ENCODE data around the gene SULF2. TPM values are rescaled to one million over a fixed set of nuclear protein-coding genes. Genes with fewer than 3 reads are reported as not detected.

Gene SULF2
- total RNA-seq, 1 donor from 2014 or later = 40.4 TPM

DNA sequence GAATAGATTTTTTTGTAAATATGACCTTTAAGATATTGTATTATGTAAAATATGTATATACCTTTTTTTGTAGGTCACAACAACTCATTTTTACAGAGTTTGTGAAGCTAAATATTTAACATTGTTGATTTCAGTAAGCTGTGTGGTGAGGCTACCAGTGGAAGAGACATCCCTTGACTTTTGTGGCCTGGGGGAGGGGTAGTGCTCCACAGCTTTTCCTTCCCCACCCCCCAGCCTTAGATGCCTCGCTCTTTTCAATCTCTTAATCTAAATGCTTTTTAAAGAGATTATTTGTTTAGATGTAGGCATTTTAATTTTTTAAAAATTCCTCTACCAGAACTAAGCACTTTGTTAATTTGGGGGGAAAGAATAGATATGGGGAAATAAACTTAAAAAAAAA lies 130.9 kb downstream of the SULF2 start:
- TF ChIP-seq, protein P1, sequence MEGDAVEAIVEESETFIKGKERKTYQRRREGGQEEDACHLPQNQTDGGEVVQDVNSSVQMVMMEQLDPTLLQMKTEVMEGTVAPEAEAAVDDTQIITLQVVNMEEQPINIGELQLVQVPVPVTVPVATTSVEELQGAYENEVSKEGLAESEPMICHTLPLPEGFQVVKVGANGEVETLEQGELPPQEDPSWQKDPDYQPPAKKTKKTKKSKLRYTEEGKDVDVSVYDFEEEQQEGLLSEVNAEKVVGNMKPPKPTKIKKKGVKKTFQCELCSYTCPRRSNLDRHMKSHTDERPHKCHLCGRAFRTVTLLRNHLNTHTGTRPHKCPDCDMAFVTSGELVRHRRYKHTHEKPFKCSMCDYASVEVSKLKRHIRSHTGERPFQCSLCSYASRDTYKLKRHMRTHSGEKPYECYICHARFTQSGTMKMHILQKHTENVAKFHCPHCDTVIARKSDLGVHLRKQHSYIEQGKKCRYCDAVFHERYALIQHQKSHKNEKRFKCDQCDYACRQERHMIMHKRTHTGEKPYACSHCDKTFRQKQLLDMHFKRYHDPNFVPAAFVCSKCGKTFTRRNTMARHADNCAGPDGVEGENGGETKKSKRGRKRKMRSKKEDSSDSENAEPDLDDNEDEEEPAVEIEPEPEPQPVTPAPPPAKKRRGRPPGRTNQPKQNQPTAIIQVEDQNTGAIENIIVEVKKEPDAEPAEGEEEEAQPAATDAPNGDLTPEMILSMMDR (IDR thresholded peaks at IDR 0.05) = no peak
- Mint-ChIP-seq H3K9me3 (ENCODE audit: unreplicated experiment) (no peaks in the 10 kb centered on the region), H3K4me1 (ENCODE audit: unreplicated experiment) (no peaks in the 10 kb centered on the region), H3K4me3 (ENCODE audit: unreplicated experiment) (no peak overlapping the region), H3K27ac (ENCODE audit: unreplicated experiment) (no peak overlapping the region), H3K27me3 (ENCODE audit: unreplicated experiment) (no peaks in the 10 kb centered on the region), H3K36me3 (ENCODE audit: unreplicated experiment) (peaks cover 50% of the 10 kb centered on the region)
- DNase-seq (ENCODE audit: extremely low spot score, unreplicated experiment) = no peak

DNA sequence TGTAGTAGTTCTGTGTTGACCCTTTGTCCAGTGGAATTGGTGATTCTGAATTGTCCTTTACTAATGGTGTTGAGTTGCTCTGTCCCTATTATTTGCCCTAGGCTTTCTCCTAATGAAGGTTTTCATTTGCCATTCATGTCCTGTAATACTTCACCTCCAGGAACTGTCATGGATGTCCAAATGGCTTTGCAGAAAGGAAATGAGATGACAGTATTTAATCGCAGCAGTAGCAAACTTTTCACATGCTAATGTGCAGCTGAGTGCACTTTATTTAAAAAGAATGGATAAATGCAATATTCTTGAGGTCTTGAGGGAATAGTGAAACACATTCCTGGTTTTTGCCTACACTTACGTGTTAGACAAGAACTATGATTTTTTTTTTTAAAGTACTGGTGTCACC lies 131.4 kb downstream of the SULF2 start:
- TF ChIP-seq, protein P1 (IDR thresholded peaks at IDR 0.05) = no peak
- no peaks in the 10 kb centered on the region for H3K4me1 Mint-ChIP-seq (ENCODE audit: unreplicated experiment)
- no peak overlapping the region for H3K27ac Mint-ChIP-seq (ENCODE audit: unreplicated experiment)
- H3K36me3 Mint-ChIP-seq (ENCODE audit: unreplicated experiment) = peaks cover 55% of the 10 kb centered on the region
- no peaks in the 10 kb centered on the region for H3K9me3 Mint-ChIP-seq (ENCODE audit: unreplicated experiment)
- no peak overlapping the region for H3K4me3 Mint-ChIP-seq (ENCODE audit: unreplicated experiment)
- no peaks in the 10 kb centered on the region for H3K27me3 Mint-ChIP-seq (ENCODE audit: unreplicated experiment)
- no peak for DNase-seq (ENCODE audit: extremely low spot score, unreplicated experiment)

DNA sequence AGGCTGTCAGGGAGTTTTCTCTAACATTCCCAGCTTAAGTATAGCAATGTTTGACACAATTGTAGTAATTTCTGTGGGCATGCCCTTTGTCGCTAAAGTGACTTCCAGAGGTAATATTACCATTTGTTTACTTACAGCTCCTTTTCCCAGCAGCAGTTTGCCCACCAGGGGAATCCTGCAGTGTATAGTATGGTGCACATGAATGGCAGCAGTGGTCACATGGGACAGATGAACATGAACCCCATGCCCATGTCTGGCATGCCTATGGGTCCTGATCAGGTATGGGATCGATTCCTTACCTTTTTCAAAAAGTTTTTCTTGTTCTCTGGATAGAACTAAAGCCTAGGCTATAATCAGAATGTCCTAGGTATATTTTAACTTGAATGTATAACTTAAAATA lies 132.5 kb downstream of the SULF2 start:
- Mint-ChIP-seq H3K9me3 (ENCODE audit: unreplicated experiment) (no peaks in the 10 kb centered on the region), H3K27me3 (ENCODE audit: unreplicated experiment) (no peaks in the 10 kb centered on the region), H3K4me3 (ENCODE audit: unreplicated experiment) (no peak overlapping the region), H3K4me1 (ENCODE audit: unreplicated experiment) (no peaks in the 10 kb centered on the region), H3K36me3 (ENCODE audit: unreplicated experiment) (peaks cover 55% of the 10 kb centered on the region), H3K27ac (ENCODE audit: unreplicated experiment) (no peak overlapping the region)
- no peak for DNase-seq (ENCODE audit: extremely low spot score, unreplicated experiment)
- TF ChIP-seq, protein P1 (IDR thresholded peaks at IDR 0.05) = no peak

DNA sequence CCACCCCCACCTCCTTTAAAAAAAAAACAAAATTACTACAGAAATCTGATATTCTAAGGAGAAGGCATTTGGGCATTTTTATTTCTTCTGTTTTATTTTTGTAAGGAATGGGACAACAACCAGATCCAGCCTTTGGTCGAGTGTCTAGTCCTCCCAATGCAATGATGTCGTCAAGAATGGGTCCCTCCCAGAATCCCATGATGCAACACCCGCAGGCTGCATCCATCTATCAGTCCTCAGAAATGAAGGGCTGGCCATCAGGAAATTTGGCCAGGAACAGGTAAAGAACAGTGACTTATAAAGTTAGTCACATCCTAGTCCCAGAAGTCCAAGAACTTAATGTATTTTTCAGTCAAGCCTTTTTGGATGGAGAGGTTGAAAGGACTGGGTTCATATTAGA lies 133.0 kb downstream of the SULF2 start:
- no peak overlapping the region for H3K27ac Mint-ChIP-seq (ENCODE audit: unreplicated experiment)
- H3K36me3 Mint-ChIP-seq (ENCODE audit: unreplicated experiment) = peaks cover 56% of the 10 kb centered on the region
- TF ChIP-seq, protein P1 (IDR thresholded peaks at IDR 0.05) = no peak
- H3K4me3 Mint-ChIP-seq (ENCODE audit: unreplicated experiment) = no peak overlapping the region
- H3K9me3 Mint-ChIP-seq (ENCODE audit: unreplicated experiment) = no peaks in the 10 kb centered on the region
- no peaks in the 10 kb centered on the region for H3K27me3 Mint-ChIP-seq (ENCODE audit: unreplicated experiment)
- DNase-seq (ENCODE audit: extremely low spot score, unreplicated experiment) = no peak
- no peaks in the 10 kb centered on the region for H3K4me1 Mint-ChIP-seq (ENCODE audit: unreplicated experiment)

DNA sequence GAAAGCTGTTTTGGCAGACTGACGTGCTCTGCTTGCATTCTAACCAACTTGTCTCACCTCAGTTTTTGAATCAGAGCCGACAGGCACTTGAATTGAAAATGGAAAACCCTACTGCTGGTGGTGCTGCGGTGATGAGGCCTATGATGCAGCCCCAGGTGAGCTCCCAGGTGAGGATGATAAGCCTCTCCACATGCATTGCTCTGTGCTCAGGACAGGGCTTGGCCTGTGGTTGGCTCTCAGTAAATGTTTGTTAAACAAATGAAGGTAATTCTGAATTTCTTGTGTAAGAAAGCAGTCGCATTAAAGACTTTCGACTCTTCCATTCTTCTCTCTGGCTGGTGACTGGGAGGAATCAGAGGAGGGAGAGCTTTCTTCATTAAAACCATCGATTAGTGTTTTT lies 136.3 kb downstream of the SULF2 start:
- Mint-ChIP-seq H3K27ac (ENCODE audit: unreplicated experiment) (no peak overlapping the region), H3K9me3 (ENCODE audit: unreplicated experiment) (no peaks in the 10 kb centered on the region), H3K27me3 (ENCODE audit: unreplicated experiment) (no peaks in the 10 kb centered on the region), H3K36me3 (ENCODE audit: unreplicated experiment) (peaks cover 58% of the 10 kb centered on the region), H3K4me3 (ENCODE audit: unreplicated experiment) (no peak overlapping the region), H3K4me1 (ENCODE audit: unreplicated experiment) (peaks cover 5% of the 10 kb centered on the region)
- TF ChIP-seq, protein P1 (IDR thresholded peaks at IDR 0.05) = no peak
- no peak for DNase-seq (ENCODE audit: extremely low spot score, unreplicated experiment)

All from osteocyte (in vitro differentiated cells).